Measurements from ENCODE around the gene NOSIP. TPM values are rescaled to one million over a fixed set of nuclear protein-coding genes. Genes with fewer than 3 reads are reported as not detected.

The NOSIP gene
- total RNA-seq, 6 donors from 2014 or later, result 30.3 to 72.3 (median 57.9) TPM

GRCh38 chr19:49588365-49589122 lies 8.2 kb upstream of the NOSIP start:
- ATAC-seq (ENCODE audit: low FRiP score in 2 of 2), result no peak
- peaks cover 11 to 26% (median 20%) of the 10 kb centered on the region in 4 donors for H3K4me1 ChIP-seq
- TF ChIP-seq CTCF (IDR thresholded peaks at IDR 0.05) (no peak), POLR2A (IDR thresholded peaks at IDR 0.05) (no peak), EP300 (IDR thresholded peaks at IDR 0.05) (no peak), POLR2AphosphoS5 (IDR thresholded peaks at IDR 0.05) (no peak)
- H3K27ac ChIP-seq, result no peak overlapping the region
- no peaks in the 10 kb centered on the region for H3K27me3 ChIP-seq
- no peaks in the 10 kb centered on the region for H3K36me3 ChIP-seq
- 78 to 87% methylated on average over 17 to 18 of the region's 18 CpGs for WGBS, 2 donors
- no peak overlapping the region for H3K4me3 ChIP-seq
- peak in 1 of 2 donors; percentile 46 for DNase-seq
- no peaks in the 10 kb centered on the region for H3K9me3 ChIP-seq

- ATAC-seq (ENCODE audit: low FRiP score in 2 of 2) (no peak), DNase-seq (no peak)
- Histone ChIP-seq H3K27me3 (no peaks in the 10 kb centered on the region), H3K4me1 (peaks cover 0 to 13% (median 8%) of the 10 kb centered on the region in 4 donors), H3K4me3 (no peak overlapping the region), H3K36me3 (no peaks in the 10 kb centered on the region), H3K9me3 (no peaks in the 10 kb centered on the region), H3K27ac (no peak overlapping the region)
- TF ChIP-seq POLR2A (IDR thresholded peaks at IDR 0.05) (no peak), POLR2AphosphoS5 (IDR thresholded peaks at IDR 0.05) (no peak), CTCF (IDR thresholded peaks at IDR 0.05) (no peak), EP300 (IDR thresholded peaks at IDR 0.05) (no peak)
- 82 to 89% methylated on average over 8 of the region's 8 CpGs for WGBS, 2 donors
Measured at GRCh38 chr19:49587227-49587626, 6.9 kb upstream of the NOSIP start.

- H3K9me3 ChIP-seq, result no peaks in the 10 kb centered on the region
- H3K4me3 ChIP-seq, result no peak overlapping the region
- ATAC-seq (ENCODE audit: low FRiP score in 2 of 2) (no peak), DNase-seq (no peak)
- H3K27me3 ChIP-seq, result no peaks in the 10 kb centered on the region
- no peaks in the 10 kb centered on the region for H3K36me3 ChIP-seq
- TF ChIP-seq POLR2AphosphoS5 (IDR thresholded peaks at IDR 0.05) (no peak), CTCF (IDR thresholded peaks at IDR 0.05) (no peak), EP300 (IDR thresholded peaks at IDR 0.05) (no peak), POLR2A (IDR thresholded peaks at IDR 0.05) (no peak)
- H3K4me1 ChIP-seq, result peaks cover 7 to 17% (median 13%) of the 10 kb centered on the region in 4 donors
- no peak overlapping the region for H3K27ac ChIP-seq
- WGBS, 2 donors, result 74% methylated on average over 8 of the region's 8 CpGs; no CpG with 5 or more reads in 1 of the 2 donors
Measured at GRCh38 chr19:49585023-49585422, 4.7 kb upstream of the NOSIP start.

GRCh38 chr19:49583239-49583638 lies 2.9 kb upstream of the NOSIP start:
- ATAC-seq (ENCODE audit: low FRiP score in 2 of 2), result no peak
- no peak overlapping the region for H3K27ac ChIP-seq
- H3K27me3 ChIP-seq, result no peaks in the 10 kb centered on the region
- H3K36me3 ChIP-seq, result no peaks in the 10 kb centered on the region
- H3K9me3 ChIP-seq, result no peaks in the 10 kb centered on the region
- DNase-seq, result no peak
- TF ChIP-seq POLR2A (IDR thresholded peaks at IDR 0.05) (no peak), CTCF (IDR thresholded peaks at IDR 0.05) (no peak), POLR2AphosphoS5 (IDR thresholded peaks at IDR 0.05) (no peak), EP300 (IDR thresholded peaks at IDR 0.05) (no peak)
- 32 to 59% methylated on average over 2 of the region's 2 CpGs for WGBS, 2 donors
- no peak overlapping the region for H3K4me3 ChIP-seq
- H3K4me1 ChIP-seq, result peaks cover 17 to 29% (median 20%) of the 10 kb centered on the region in 4 donors

Measured in upper lobe of left lung (tissue), 6 donors.